ENCODE results near the gene TMEM51. TPM values are rescaled to one million over a fixed set of nuclear protein-coding genes. Genes with fewer than 3 reads are reported as not detected.

TMEM51 gene
- total and polyA plus RNA-seq, 10 of the 15 experiments (the other 5 are each of a cell fraction or from before 2014, with no cell fraction given): 0.55 to 4.8 (median 3.1) TPM

GRCh38 chr1:15214527-15214926 is 61.0 kb downstream of the TMEM51 start (continued):
- no peak for TF ChIP-seq ZNF622 (IDR thresholded peaks at IDR 0.05)
- no peak for TF ChIP-seq CEBPB (IDR thresholded peaks at IDR 0.05; ENCODE audit: borderline replicate concordance in 1 of 2, low read depth in 2 of 2, low read length in 2 of 2)
- TF ChIP-seq SPI1 (IDR thresholded peaks at IDR 0.05; ENCODE audit: borderline replicate concordance, insufficient read depth, low read depth, low read length): no peak
- no peak for TF ChIP-seq FOS (IDR thresholded peaks at IDR 0.05; ENCODE audit: borderline replicate concordance, extremely low read depth, insufficient read length)
- TF ChIP-seq PAX8 (IDR thresholded peaks at IDR 0.05): no peak
- TF ChIP-seq EGR1 (IDR thresholded peaks at IDR 0.05; ENCODE audit: borderline replicate concordance in 1 of 2, low read depth in 2 of 2, low read length in 2 of 2): no peak

GRCh38 chr1:15215116-15215515 is 61.6 kb downstream of the TMEM51 start:
- peaks cover 0 to 2% of the 10 kb centered on the region in 2 experiments; a peak in 3 of 4 replicates for H3K36me3 ChIP-seq (ENCODE audit: control insufficient read depth in 2 of 2, insufficient read depth in 2 of 2, low read length in 1 of 2)
- no peak overlapping the region for H3K9ac ChIP-seq (ENCODE audit: control insufficient read depth, insufficient read depth, low read length)
- POLR2A ChIA-PET: no interaction called here
- DNase-seq (ENCODE audit: low read depth, low spot score): no peak
- whole genome bisulfite sequencing (ENCODE audit: insufficient coverage, insufficient replicate concordance, low lambda C conversion rate, missing lambda C conversion rate): 71% methylated on average over 23 of the region's 23 CpGs
- no peak overlapping the region for H3K4me3 ChIP-seq
- H3K4me2 ChIP-seq (ENCODE audit: control insufficient read depth, insufficient read depth): no peak overlapping the region
- H3K27ac ChIP-seq (ENCODE audit: control insufficient read depth, insufficient read depth): no peak overlapping the region
- in situ Hi-C loops (cut with MboI) (no loop called here), intact Hi-C loops (cut with micrococcal nuclease; ENCODE audit: unreplicated experiment) (no loop called here)
- BruUV-seq (replicated peaks): no TSS peak
- H2AFZ ChIP-seq (ENCODE audit: control insufficient read depth, low read depth, low read length): no peak overlapping the region
- RAD21 ChIA-PET (ENCODE audit: unreplicated experiment): no interaction called here
- no peaks in the 10 kb centered on the region for H3K4me1 ChIP-seq (ENCODE audit: control insufficient read depth, insufficient read depth, low read length)
- H3K79me2 ChIP-seq (ENCODE audit: control insufficient read depth, insufficient read depth, low read length): no peaks in the 10 kb centered on the region
- H3K27me3 ChIP-seq (replicated peaks in 1 of 2; ENCODE audit: control insufficient read depth in 2 of 2, insufficient read depth in 2 of 2, low read length in 1 of 2): no peaks in the 10 kb centered on the region
- no peaks in the 10 kb centered on the region for H4K20me1 ChIP-seq (ENCODE audit: control insufficient read depth, insufficient read depth)
- FAIRE-seq: no peak
- no peaks in the 10 kb centered on the region; the same call in 2 of the 3 replicates for H3K9me3 ChIP-seq (replicated peaks; ENCODE audit: control insufficient read depth, insufficient read depth, low read length)
- CTCF ChIA-PET: interaction anchor here (0.5 to 1.3 kb wide), 3 partner anchors 16 to 109 kb away, joined by 3 read pairs; no protein-coding TSS in a partner anchor
- no peak for ATAC-seq
- SMC1A ChIA-PET (ENCODE audit: uncharacterized antibody, unreplicated experiment): interaction anchor here (1.3 kb wide), 1 partner anchor 10 kb away, joined by 3 read pairs; no protein-coding TSS in a partner anchor
- no peak for TF ChIP-seq PML (IDR thresholded peaks at IDR 0.05; ENCODE audit: low read length)
- TF ChIP-seq RAD51 (IDR thresholded peaks at IDR 0.05): no peak
- TF ChIP-seq, protein P1, sequence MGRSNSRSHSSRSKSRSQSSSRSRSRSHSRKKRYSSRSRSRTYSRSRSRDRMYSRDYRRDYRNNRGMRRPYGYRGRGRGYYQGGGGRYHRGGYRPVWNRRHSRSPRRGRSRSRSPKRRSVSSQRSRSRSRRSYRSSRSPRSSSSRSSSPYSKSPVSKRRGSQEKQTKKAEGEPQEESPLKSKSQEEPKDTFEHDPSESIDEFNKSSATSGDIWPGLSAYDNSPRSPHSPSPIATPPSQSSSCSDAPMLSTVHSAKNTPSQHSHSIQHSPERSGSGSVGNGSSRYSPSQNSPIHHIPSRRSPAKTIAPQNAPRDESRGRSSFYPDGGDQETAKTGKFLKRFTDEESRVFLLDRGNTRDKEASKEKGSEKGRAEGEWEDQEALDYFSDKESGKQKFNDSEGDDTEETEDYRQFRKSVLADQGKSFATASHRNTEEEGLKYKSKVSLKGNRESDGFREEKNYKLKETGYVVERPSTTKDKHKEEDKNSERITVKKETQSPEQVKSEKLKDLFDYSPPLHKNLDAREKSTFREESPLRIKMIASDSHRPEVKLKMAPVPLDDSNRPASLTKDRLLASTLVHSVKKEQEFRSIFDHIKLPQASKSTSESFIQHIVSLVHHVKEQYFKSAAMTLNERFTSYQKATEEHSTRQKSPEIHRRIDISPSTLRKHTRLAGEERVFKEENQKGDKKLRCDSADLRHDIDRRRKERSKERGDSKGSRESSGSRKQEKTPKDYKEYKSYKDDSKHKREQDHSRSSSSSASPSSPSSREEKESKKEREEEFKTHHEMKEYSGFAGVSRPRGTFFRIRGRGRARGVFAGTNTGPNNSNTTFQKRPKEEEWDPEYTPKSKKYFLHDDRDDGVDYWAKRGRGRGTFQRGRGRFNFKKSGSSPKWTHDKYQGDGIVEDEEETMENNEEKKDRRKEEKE (IDR thresholded peaks at IDR 0.05): no peak
- no peak for TF ChIP-seq ZNF274 (IDR thresholded peaks at IDR 0.05; ENCODE audit: insufficient read depth, insufficient read length)
- no peak for TF ChIP-seq HSF1 (IDR thresholded peaks at IDR 0.05; ENCODE audit: low read depth, low read length)
- no peak for TF ChIP-seq MYC (IDR thresholded peaks at IDR 0.05; ENCODE audit: insufficient read depth, insufficient read length, insufficient replicate concordance, low read length, severe bottlenecking)
- no peak for TF ChIP-seq SIN3A (IDR thresholded peaks at IDR 0.05; ENCODE audit: low read depth, low read length)
- no peak for TF ChIP-seq NBN (IDR thresholded peaks at IDR 0.05)
- no peak for TF ChIP-seq ASH2L (IDR thresholded peaks at IDR 0.05; ENCODE audit: borderline replicate concordance, low read depth)
- no peak for TF ChIP-seq EP300 (IDR thresholded peaks at IDR 0.05; ENCODE audit: borderline replicate concordance in 1 of 2, control insufficient read depth in 1 of 2, low read depth in 2 of 2, low read length in 2 of 2)
- TF ChIP-seq, protein P2, sequence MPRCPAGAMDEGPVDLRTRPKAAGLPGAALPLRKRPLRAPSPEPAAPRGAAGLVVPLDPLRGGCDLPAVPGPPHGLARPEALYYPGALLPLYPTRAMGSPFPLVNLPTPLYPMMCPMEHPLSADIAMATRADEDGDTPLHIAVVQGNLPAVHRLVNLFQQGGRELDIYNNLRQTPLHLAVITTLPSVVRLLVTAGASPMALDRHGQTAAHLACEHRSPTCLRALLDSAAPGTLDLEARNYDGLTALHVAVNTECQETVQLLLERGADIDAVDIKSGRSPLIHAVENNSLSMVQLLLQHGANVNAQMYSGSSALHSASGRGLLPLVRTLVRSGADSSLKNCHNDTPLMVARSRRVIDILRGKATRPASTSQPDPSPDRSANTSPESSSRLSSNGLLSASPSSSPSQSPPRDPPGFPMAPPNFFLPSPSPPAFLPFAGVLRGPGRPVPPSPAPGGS (IDR thresholded peaks at IDR 0.05; ENCODE audit: borderline replicate concordance, insufficient read depth, low read depth, low read length, poor library complexity, severe bottlenecking): no peak
- no peak for TF ChIP-seq CEBPB (IDR thresholded peaks at IDR 0.05; ENCODE audit: borderline replicate concordance in 1 of 2, low read depth in 2 of 2, low read length in 2 of 2)

Data from GM12878 (cell line).